Cortex of kidney (tissue), 1 donor: ENCODE data around the gene FAM13A.

ENCODE experiments used
- DNase-seq: peaks from one replicate; lab custom pipeline; 2025; lab: John Stamatoyannopoulos, UW

FAM13A gene

GRCh38 chr4:88718098-88718497 is 338.9 kb downstream of the FAM13A start:
- DNase-seq, result no peak

DNA sequence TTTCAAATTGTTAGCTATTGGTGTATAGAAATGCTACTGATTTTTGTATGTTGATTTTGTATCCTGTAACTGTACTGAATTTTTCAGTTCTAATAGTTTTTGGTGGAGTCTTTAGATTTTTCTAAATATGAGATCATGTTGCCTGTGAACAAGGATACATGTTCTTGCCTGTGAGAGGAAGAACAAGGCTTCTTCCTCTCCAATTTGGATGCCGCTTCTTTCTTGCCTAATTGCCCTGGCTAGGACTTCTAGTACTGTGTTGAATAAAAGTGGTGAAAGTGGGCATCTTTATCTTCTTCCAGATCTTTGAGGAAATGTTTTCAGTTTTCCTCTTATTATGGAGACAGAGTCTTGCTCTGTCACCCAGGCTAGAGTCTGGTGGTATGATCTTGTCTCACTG is 343.2 kb downstream of the FAM13A start:
- DNase-seq, result no peak

DNA sequence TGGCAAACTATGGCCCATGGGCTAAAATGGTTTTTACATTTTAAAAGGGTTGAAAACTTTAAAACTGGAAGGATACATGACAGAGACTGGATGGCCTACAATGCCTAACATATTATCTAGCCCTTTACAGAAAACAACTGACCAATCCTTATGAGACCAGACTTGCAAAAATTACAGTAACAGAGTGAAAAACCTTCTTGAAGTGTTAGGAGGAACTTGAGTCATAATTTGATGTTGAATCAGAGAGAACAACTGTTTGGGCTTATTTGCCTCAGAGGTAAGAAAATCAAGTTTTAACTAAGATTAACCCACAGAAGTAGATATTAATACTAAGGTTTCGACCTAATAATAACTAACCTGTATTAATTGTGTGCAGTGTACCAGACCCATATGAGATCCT is 347.0 kb downstream of the FAM13A start:
- DNase-seq, result no peak

- DNase-seq, result no peak
Observed at GRCh38 chr4:88706574-88706973, 350.4 kb downstream of the FAM13A start.

- no peak for DNase-seq
Observed at GRCh38 chr4:88705805-88706492, 351.0 kb downstream of the FAM13A start.

DNA sequence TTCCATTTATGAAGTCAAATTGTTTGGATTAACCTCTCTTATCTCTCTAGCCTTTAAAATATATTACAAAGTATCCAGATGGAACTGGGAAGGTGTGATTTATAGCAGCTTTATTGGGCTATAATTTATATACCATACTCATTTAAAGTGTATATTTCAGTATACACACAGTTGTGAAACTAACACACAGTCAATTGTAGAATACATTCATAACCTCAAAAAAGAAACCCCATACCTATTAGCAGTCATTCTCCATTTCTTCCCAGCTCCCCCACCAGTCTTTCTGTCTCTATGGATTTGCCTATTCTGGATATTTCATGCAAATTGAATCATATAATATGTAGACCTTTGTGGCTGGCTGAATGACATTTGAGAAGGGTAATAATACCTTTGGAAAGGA is 351.8 kb downstream of the FAM13A start:
- DNase-seq, result no peak

GRCh38 chr4:88702782-88703181 is 354.2 kb downstream of the FAM13A start:
- DNase-seq, result no peak

DNA sequence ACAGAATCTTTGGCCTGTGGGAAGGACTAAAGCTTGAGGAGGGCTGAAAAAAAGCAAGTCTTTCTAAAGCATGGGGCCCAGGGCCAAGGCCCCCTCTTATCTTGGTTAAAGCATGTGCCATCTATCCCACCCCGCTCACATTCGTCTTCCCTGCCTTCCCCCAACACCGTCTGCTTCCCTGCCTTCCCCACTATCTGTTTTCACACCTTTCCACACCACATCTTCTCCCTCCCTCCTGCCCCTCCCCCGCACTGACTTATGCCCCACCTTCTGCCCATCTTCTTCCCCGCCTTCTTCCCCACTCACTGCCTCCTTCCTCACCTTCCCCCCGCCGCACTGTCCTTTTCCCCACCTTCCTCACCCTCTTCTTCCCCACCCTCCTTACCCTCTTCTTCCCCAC is 358.5 kb downstream of the FAM13A start:
- DNase-seq, result no peak

DNA sequence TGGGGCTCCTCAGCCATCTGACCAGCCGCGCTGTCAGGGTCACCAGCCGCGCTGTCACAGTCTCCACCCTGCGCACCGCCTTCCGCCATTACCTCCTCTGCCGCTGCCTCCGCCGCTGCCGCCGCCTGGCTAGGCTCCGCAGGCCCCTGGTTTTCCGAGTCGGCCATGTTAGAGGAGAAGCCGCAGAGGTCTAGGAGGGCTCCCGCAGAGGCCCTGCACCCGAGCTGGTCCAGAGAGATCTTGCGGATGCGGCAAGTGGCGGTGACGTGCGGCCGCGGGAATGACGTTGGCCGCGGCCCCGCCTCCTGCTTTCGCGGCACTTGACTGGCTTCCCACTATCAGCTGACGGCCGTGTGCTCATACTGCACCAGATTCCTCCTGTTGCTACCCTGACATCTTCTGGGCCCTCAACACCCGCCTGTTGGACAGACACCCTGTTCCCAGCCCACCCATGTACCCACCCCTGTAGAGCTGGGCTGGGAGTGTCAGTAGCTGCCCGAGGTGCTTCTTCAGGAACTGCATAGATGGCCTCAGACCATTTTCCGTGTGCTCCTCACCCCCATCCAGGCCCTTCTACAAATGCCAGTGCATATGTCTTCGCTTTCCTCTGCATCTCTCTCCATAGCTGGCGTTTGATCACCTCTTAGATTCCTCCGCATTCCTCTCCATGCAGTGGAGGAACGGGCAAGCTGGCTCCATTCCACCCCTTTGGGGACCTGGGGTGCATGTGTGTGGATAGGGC is 359.2 kb downstream of the FAM13A start, which contains the start of gene NAP1L5:
TSS of gene NAP1L5 (minus strand) at position 242 of the 742 bp plus-strand sequence. CDS start at position 167, 75 bp downstream.
- DNase-seq, result no peak

DNA sequence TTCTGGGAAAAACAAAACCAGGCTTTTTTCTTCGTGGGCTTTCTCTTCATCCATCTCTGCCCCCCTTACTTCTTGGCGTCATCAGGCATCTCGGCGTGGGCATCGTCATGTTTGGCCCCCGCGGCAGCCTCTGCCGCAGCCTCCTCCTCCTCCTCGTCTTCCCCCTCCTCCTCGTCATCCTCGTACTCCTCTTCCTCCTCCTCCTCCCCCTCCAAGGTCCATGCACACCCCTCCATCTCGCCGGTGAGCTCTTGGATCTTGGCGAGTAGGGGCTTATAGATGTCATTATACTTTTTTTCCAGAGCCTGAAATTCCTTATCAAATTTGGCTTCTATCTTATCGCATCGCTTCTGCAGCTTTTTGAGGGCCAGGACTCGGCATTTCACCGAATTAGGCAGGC is 359.8 kb downstream of the FAM13A start:
- no peak for DNase-seq

GRCh38 chr4:88696630-88697029 is 360.4 kb downstream of the FAM13A start:
- DNase-seq, result no peak

GRCh38 chr4:88693792-88694191 is 363.2 kb downstream of the FAM13A start:
- DNase-seq, result no peak

DNA sequence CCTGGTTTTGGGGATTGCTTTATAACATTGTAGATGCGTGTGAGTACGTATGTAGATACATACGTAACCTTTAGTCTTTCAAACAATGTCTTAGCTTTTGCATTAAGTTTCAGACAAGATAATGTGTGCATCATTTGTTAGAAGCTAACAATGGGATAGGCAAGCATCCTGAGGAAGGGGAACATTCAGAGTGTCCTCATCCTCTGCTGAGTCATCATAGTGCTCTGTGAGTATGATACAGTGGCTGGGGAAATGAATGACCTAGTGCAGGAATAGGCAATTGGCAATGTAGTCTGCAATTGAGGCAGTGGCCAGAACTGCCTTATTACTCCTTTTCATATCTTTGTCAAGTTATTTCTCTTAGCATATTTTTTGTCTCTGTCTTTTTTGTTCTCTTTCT is 366.6 kb downstream of the FAM13A start:
- no peak for DNase-seq

GRCh38 chr4:88681209-88681608 is 375.8 kb downstream of the FAM13A start:
- DNase-seq, result no peak
